LHCN-M2 (cell line): Measurements from ENCODE around the gene ANKRD30BL. TPM values are rescaled to one million over a fixed set of nuclear protein-coding genes. Genes with fewer than 3 reads are reported as not detected.
"Not testable (repeated sequence)": the region's sequence is repeated elsewhere in the genome, so short reads cannot be mapped to it uniquely, and the experiment has no call there.

Experiments used
- DNase-seq: peaks from one replicate; pipeline ENCODE4 v3.0.0-alpha.2; 2012; ENCODE audit warnings: low read depth
- polyA plus RNA-seq: library from polyadenylated mRNA; unstranded; fragments of >200 nt; gene quantifications from one replicate; pipeline ENCODE4 v1.2.1, GENCODE V29; 2012; ENCODE audit warnings: missing spikeins
- total RNA-seq: library from RNA; depleted of rRNA; stranded (reverse); fragments of >200 nt; gene quantifications from 2 replicates; pipeline ENCODE4 v1.2.3, GENCODE V29; 2014; rRNA removed

The ANKRD30BL gene
- not detected in 2 replicates for total RNA-seq
- not detected for polyA plus RNA-seq

GRCh38 chr2:132161161-132162124, at the start of gene ANKRD30BL:
Gene ANKRD30BL, minus strand, starts transcription at chr2:132161952. Its CDS starts 247 bp downstream, at chr2:132161705.
- not testable (repeated sequence) for DNase-seq

- DNase-seq = not testable (repeated sequence)
These were observed 41.1 kb upstream of the ANKRD30BL start for GRCh38 chr2:132202866-132203265.

- not testable (repeated sequence) for DNase-seq
These were observed 31.1 kb upstream of the ANKRD30BL start for GRCh38 chr2:132192854-132193253.

- not testable (repeated sequence) for DNase-seq
These were observed 5.3 kb upstream of the ANKRD30BL start for GRCh38 chr2:132167100-132167499.

GRCh38 chr2:132162125-132162660, 441 bp upstream of the ANKRD30BL start:
- DNase-seq = not testable (repeated sequence)

- peak; percentile 31 for DNase-seq
These were observed 15.0 kb downstream of the ANKRD30BL start for GRCh38 chr2:132146774-132147173.
